ENCODE data around the gene PCP4L1.
"Not testable (repeated sequence)": the region's sequence is repeated elsewhere in the genome, so short reads cannot be mapped to it uniquely, and the experiment has no call there.

The PCP4L1 gene

GRCh38 chr1:161273402-161273801 lies 14.9 kb downstream of the PCP4L1 start:
- DNase-seq, result no peak

DNA sequence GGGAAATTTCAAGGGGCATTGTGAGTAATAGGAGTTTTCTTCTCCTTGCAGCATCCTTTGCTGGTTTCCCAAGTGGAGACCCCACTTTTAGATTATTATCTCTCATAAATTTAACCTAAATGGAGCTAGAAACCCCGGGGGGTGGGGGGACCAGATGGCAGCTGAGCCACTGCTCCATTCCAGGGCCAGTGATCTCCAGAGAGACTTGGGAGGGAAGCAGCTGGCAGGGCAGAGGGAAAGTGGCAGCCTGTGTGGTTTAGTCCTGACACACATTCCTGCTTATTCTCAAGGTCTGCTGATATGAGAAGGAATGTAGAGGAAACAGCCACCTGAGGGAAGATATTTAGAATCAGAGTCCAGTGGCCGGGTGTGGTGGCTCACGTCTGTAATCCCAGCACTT lies 16.3 kb downstream of the PCP4L1 start:
- DNase-seq, result no peak

GRCh38 chr1:161282991-161283390 lies 24.4 kb downstream of the PCP4L1 start:
- no peak for DNase-seq

DNA sequence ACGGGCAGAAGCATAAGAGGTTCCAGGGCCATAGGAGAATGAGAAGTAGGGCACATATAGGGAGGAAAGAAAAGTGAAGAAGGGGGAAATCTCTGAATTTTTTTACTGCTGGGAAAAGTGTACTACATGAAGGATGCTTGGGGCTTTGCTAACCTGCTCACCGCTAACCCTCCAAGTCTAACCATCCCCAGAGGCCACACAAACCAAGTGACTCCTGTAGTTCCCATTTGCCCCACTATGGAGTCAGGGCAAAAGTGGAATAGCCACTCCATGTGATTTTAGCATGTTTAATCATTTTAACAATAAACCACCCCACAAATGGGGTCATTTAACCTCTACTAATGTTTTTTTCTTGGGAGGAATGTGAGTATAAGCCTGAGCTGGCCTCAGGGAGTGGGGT lies 26.6 kb downstream of the PCP4L1 start:
- DNase-seq, result no peak

DNA sequence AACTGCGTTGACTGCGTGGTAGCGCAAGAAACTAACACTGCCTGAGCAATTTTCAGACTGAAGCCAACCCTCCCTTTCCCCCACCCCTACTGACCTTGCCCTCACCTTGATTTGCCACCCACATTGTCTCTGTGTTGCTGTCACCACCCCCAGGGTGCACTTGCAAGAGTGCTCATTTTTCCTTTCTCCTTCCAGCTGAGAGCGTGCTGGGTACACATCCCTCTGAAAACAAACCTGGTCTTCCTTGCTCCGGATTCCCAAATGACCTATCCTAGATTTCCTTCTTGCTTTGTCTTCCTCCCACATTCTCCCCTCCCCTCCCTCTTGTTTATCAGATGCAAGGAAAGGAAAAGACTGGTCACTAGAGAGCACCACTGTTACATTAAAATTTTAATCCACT lies 27.0 kb downstream of the PCP4L1 start:
- no peak for DNase-seq

- no peak for DNase-seq
Observed at GRCh38 chr1:161287482-161288054, 29.0 kb downstream of the PCP4L1 start.

GRCh38 chr1:161290779-161291178 lies 32.2 kb downstream of the PCP4L1 start:
- DNase-seq, result no peak

GRCh38 chr1:161297415-161297814 lies 38.9 kb downstream of the PCP4L1 start:
- DNase-seq, result no peak

DNA sequence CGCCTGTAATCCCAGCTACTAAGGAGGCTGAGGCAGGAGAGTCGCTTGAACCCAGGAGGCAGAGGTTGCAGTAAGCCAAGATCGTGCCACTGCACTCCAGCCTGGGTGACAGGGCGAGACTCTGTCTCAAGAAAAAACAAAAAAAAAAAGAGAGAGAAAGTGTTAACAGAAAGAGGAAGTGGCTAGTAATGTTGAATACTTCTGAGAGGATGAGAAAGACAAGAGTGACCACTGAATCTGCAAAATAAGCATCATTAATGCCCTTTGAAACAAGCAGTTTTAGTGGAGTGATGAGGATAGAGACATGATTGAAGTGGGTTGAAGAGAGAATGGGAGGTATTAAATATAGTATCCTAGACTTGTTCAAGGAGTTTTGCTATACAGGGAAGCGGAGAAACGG lies 39.6 kb downstream of the PCP4L1 start:
- DNase-seq, result no peak

GRCh38 chr1:161299347-161299746 lies 40.8 kb downstream of the PCP4L1 start:
- DNase-seq, result no peak

DNA sequence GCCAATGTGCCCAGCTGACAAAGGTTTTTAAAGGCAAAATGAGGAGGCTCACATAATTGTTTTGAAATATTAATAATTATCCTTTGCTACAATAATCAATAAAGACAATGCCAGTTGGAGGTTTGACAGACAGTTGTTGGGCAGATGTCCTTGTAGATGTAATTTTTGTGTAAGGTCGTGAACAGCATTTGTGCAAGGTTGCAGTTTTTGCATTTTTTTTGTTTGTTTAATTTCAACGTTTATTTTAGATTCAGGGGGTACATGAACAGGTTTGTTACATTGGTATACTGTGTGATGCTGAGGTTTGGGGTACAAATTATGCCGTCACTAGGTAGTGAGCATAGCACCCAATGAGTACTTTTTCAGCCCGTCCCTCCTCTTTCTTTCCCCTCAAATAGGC lies 41.9 kb downstream of the PCP4L1 start:
- no peak for DNase-seq

DNA sequence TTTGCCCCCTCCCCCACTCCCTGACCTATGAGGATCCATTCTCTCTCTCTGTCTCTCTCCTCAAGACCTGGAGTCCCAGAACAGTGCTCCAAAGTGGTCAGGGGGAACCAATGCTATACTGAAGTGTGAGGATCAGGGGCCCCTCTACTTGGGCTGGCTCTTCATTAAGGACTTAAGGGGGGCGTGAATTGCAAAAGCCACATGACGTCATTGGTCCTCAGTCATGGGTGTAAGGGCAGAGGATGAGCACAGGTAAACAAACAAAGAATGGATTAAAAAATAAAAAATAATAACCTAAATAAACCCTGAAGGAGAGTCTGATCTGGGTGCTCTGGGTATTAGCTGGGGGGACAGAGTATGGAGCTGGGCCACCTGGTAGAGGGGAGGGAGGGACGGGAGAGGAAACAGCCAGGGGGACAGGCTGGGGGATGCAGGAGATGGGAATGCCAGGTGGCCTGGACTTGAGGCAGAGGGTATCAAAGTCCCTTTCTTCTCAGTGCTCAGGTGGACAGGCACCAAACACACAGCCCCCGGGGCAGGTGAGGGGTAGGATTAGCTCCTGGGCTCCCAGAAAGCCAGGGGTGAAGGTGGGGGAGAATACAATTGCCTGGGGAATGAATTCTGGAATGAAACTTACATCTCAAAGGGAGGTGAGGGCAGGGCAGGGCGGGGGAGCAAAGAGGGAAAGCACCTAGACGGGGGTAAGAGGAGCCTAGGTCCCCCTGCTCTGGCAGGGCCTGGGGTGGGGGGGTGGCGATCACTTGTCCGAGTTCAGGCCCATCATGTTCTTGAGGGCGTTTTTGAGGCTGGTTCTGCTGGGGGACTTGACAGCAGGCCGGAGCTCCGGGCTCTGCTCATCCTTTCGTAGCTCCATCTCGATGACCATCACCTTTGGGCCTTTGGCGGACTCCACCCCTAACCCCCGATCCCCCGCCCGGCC lies 46.7 kb downstream of the PCP4L1 start:
- peak; percentile 10 for DNase-seq

DNA sequence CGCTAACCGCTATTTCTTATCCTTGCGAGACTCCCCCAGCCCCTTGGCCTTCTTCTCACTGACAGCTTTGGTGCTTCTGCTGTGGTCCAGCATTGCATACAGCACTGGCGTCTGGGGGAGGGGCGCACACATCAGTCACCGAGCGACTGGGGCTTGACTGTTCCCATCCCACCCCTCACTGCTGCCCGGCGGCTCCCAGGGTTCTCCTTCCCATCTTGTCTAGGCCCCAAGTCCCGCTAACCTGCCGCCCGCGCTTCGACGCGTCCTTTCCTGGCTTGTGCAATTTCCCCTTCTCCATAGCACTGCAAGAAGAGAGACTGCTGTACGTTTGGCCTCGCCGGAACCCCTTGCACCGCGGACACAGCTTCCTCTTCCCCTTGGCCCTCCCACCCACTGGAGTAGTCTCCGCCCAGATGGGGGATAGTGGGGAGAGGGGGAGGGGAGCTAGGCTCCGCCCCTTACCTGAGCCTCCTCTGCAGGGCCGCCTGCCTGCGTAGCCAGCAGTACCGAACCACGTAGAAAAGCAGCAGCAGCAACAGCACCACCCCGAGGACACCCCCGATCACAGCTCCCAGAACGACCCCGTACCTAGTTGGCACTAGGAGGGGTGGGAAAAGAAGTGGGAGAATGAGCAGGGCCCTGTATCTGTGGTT lies 47.4 kb downstream of the PCP4L1 start:
- peak; percentile 96 for DNase-seq

GRCh38 chr1:161307230-161307768 lies 48.8 kb downstream of the PCP4L1 start:
- DNase-seq, result peak; percentile 35

GRCh38 chr1:161307892-161308638 lies 49.5 kb downstream of the PCP4L1 start:
- no peak for DNase-seq

GRCh38 chr1:161309868-161310267 lies 51.3 kb downstream of the PCP4L1 start, which contains the start of gene MPZ:
MPZ (minus strand) TSS chr1:161309968; CDS start chr1:161309905, 63 bp downstream.
- no peak for DNase-seq

- no peak for DNase-seq
Observed at GRCh38 chr1:161311595-161312181, 53.1 kb downstream of the PCP4L1 start.

DNA sequence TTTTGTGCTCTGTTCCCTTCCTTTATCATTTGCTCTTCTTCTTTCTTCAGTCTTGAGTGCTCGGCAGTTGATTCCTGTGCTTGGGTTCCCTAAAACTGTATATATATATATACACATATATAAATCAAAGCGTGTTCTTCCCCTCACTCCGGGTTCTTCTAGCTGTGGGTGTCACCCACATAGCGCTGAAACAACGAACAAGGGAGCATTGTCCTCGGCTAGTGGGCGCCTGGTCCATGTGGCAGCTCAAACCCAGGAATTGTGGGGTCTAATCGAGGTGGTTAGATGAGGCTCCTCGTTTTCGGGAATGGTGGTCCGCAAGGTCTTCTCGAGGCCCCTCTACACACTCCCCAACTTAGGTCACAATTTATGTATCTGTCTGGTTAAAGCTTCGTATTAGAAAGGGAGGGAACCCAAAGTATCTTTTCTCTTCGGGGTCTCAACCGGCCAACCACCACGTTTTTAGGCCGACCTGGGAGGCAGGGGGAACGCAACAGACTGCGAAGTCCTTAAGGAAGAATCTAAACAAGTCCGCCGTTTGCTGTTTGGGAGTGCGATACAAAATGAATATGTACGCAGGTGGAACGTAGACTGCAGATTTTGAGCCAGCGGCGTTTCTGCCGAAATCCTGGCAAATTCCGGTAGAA lies 55.1 kb downstream of the PCP4L1 start:
- no peak for DNase-seq

- peak; percentile 93 for DNase-seq
Observed at GRCh38 chr1:161314201-161314981, 55.8 kb downstream of the PCP4L1 start, which contains the start of gene SDHC. SDHC (plus strand) TSS chr1:161314381; CDS start chr1:161314406, 25 bp downstream.

GRCh38 chr1:161315841-161316674 lies 57.5 kb downstream of the PCP4L1 start:
- DNase-seq, result not testable (repeated sequence)
